Liver (tissue), 9 donors: ENCODE results near the gene KLHDC7B. TPM values are rescaled to one million over a fixed set of nuclear protein-coding genes. Genes with fewer than 3 reads are reported as not detected.

Experiments
- DNase-seq: peaks from one replicate; pipeline ENCODE4 v3.0.0-alpha.2; 2017; ENCODE audit warnings: low spot score
- H3K27ac ChIP-seq, 2 donors: one replicate each; pipeline ENCODE4 v1.7.0; 2013; ENCODE audit warnings: inconsistent platforms in 2 of 2, low read length in 2 of 2, control low read depth in 1 of 2, low read depth in 1 of 2, mild to moderate bottlenecking in 1 of 2
- H3K27me3 ChIP-seq, 4 donors: one replicate each; pipeline versions ENCODE4 v1.6.1 to v1.7.0; 2013; ENCODE audit warnings: low read length in 3 of 4, inconsistent platforms in 1 of 4, mild to moderate bottlenecking in 1 of 4, moderate library complexity in 1 of 4; ENCODE audit not compliant: control insufficient read depth in 4 of 4, insufficient read depth in 4 of 4
- H3K36me3 ChIP-seq, 4 donors: one replicate each; pipeline versions ENCODE4 v1.6.1 to v1.7.0; 2013; ENCODE audit warnings: low read length in 3 of 4, mild to moderate bottlenecking in 3 of 4, low read depth in 1 of 4, moderate library complexity in 1 of 4; ENCODE audit not compliant: control insufficient read depth in 4 of 4, insufficient read depth in 3 of 4
- H3K4me1 ChIP-seq, 4 donors: one replicate each; pipeline versions ENCODE4 v1.6.1 to v1.7.0; 2013; ENCODE audit warnings: low read length in 3 of 4, mild to moderate bottlenecking in 3 of 4, moderate library complexity in 1 of 4; ENCODE audit not compliant: control insufficient read depth in 4 of 4, insufficient read depth in 4 of 4
- H3K4me3 ChIP-seq, 3 donors: one replicate each; pipeline versions ENCODE4 v1.6.1 to v1.7.0; 2013; ENCODE audit warnings: low read length in 3 of 3, control low read depth in 1 of 3, low read depth in 1 of 3, mild to moderate bottlenecking in 1 of 3
- H3K9ac ChIP-seq, 2 donors: one replicate each; pipeline ENCODE4 v1.7.0; 2013; ENCODE audit warnings: low read length in 2 of 2, mild to moderate bottlenecking in 2 of 2, moderate library complexity in 2 of 2, control low read depth in 1 of 2, low read depth in 1 of 2
- H3K9me3 ChIP-seq, 4 donors: one replicate each; pipeline versions ENCODE4 v1.6.1 to v1.7.0; 2013; ENCODE audit warnings: low read length in 3 of 4; ENCODE audit not compliant: control insufficient read depth in 4 of 4
- EGR1 ChIP-seq, 2 donors: IDR thresholded peaks; 2 replicates each; pipeline ENCODE4 v1.6.1; 2016 to 2018; ENCODE audit warnings: antibody characterized with exemption in 2 of 2, low read depth in 2 of 2
- FOXA1 ChIP-seq: IDR thresholded peaks from 2 replicates; pipeline ENCODE4 v1.6.1; 2016; ENCODE audit warnings: antibody characterized with exemption
- FOXA2 ChIP-seq: IDR thresholded peaks from 2 replicates; pipeline ENCODE4 v1.6.1; 2016; ENCODE audit warnings: antibody characterized with exemption
- GABPA ChIP-seq, 2 donors: IDR thresholded peaks in 1 of 2; conservative IDR thresholded peaks in 1 of 2; 2 replicates each; pipeline ENCODE4 v1.6.1; 2016; ENCODE audit warnings: antibody characterized with exemption in 2 of 2, mild to moderate bottlenecking in 1 of 2, moderate library complexity in 1 of 2
- HNF4A ChIP-seq, 2 donors: conservative IDR thresholded peaks; 2 replicates each; pipeline ENCODE4 v1.6.1; 2016; ENCODE audit warnings: antibody characterized with exemption in 2 of 2, mild to moderate bottlenecking in 2 of 2
- HNF4G ChIP-seq: IDR thresholded peaks from 2 replicates; pipeline ENCODE4 v1.6.1; 2016; ENCODE audit warnings: antibody characterized with exemption
- JUND ChIP-seq, 2 donors: IDR thresholded peaks; 2 replicates each; pipeline ENCODE4 v1.6.1; 2016; ENCODE audit warnings: antibody characterized with exemption in 2 of 2
- NR2F2 ChIP-seq: IDR thresholded peaks from 2 replicates; pipeline ENCODE4 v1.6.1; 2016; ENCODE audit warnings: antibody characterized with exemption
- RAD21 ChIP-seq, 2 donors: IDR thresholded peaks; 2 replicates each; pipeline ENCODE4 v1.6.1; 2016; ENCODE audit warnings: antibody characterized with exemption in 2 of 2, mild to moderate bottlenecking in 2 of 2
- RXRA ChIP-seq, 2 donors: IDR thresholded peaks; 2 replicates each; pipeline ENCODE4 v1.6.1; 2017 to 2018; ENCODE audit warnings: antibody characterized with exemption in 2 of 2, mild to moderate bottlenecking in 1 of 2
- SP1 ChIP-seq: IDR thresholded peaks from 2 replicates; pipeline ENCODE4 v1.6.1; 2018; ENCODE audit warnings: antibody characterized with exemption, mild to moderate bottlenecking
- TAF1 ChIP-seq: conservative IDR thresholded peaks from 2 replicates; pipeline ENCODE4 v1.6.1; 2016; ENCODE audit warnings: antibody characterized with exemption, mild to moderate bottlenecking
- YY1 ChIP-seq: IDR thresholded peaks from 2 replicates; pipeline ENCODE4 v1.6.1; 2016; ENCODE audit warnings: antibody characterized with exemption, mild to moderate bottlenecking
- WGBS: extraction: QIAGEN DNeasy Blood & Tissue Kit; methylation state at CpG from one replicate; pipeline ENCODE4 v1.1.7; 2013; 5-methylcytosine and 5-hydroxymethylcytosine counted together
- polyA plus RNA-seq, 2 donors: library from polyadenylated mRNA; stranded (reverse) in 1 of 2; unstranded in 1 of 2; fragments of 200-250 nt in 1 of 2; fragments of >200 nt in 1 of 2; fragmentation: Nextera tagmentation in 1 of 2; extraction: Ambion mirVana in 1 of 2; gene quantifications; one replicate each; pipeline versions ENCODE4 v1.2.1 to v1.2.3, GENCODE V29; 2013 to 2015
- total RNA-seq, 2 donors: library from RNA; depleted of rRNA; stranded (reverse); fragments of >200 nt; gene quantifications; one replicate each; pipeline ENCODE4 v1.2.3, GENCODE V29; 2014
- TF ChIP-seq, protein P1 (sequence below): fragments of 150-350 bp; IDR thresholded peaks from 2 replicates; pipeline ENCODE4 v1.5.1; 2017; ENCODE audit warnings: improper control_type of control experiment, low read depth, low read length; ENCODE audit not compliant: missing input control
- TF ChIP-seq, protein P2 (sequence below): IDR thresholded peaks from 2 replicates; pipeline ENCODE4 v1.6.1; 2016; ENCODE audit warnings: antibody characterized with exemption
- TF ChIP-seq, protein P3 (sequence below): IDR thresholded peaks from 2 replicates; pipeline ENCODE4 v1.6.1; 2016; ENCODE audit warnings: antibody characterized with exemption
- TF ChIP-seq, protein P4 (sequence below): IDR thresholded peaks from 2 replicates; pipeline ENCODE4 v1.6.1; 2016; ENCODE audit warnings: antibody characterized with exemption, mild to moderate bottlenecking
- TF ChIP-seq, protein P5 (sequence below): IDR thresholded peaks from 2 replicates; pipeline ENCODE4 v1.6.1; 2016; ENCODE audit warnings: antibody characterized with exemption
- donor health status: healthy.
- donor health status: healthy.
- donor health status: healthy.
- donor health status: healthy.
- donor health status: healthy.

The KLHDC7B gene
- total and polyA plus RNA-seq, 4 donors = 0.08 to 0.16 (median 0.08) TPM; not detected in 1

DNA sequence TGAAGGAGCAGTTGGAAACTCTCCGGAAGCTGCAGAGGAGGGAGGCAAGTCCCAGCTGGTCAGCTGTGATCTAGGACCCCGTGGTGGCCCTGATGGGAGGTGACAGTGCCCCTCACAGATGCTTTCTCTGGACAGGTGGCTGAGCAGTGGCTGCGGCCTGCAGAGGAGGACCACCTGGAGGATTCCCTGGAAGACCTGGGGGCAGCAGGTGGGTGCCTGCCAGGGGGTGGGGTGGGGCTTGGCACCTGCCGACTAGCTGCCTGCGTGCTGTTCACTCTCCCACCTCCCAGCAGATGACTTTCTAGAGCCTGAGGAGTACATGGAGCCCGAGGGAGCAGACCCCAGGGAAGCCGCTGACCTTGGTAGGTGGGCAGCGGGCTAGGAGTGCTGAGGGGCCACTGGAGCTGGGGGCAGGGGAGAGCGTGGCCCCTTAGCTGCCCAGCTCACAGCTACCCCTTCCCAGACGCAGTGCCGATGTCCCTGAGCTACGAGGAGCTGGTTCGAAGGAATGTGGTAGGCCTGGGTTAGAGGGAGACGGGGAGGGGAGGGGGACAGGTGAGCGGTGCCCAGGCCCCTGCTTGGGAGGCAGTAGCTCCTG, 23.4 kb upstream of the KLHDC7B start:
- Histone ChIP-seq H3K27me3 (no peaks in the 10 kb centered on the region), H3K36me3 (peaks cover 9 to 52% (median 19%) of the 10 kb centered on the region in 4 donors)
- 96% methylated on average over 15 of the region's 15 CpGs for WGBS

More for the DNA sequence above, 23.4 kb upstream of the KLHDC7B start:
- Histone ChIP-seq H3K27ac (no peak overlapping the region), H3K4me3 (no peak overlapping the region), H3K4me1 (peaks cover 10 to 36% (median 22%) of the 10 kb centered on the region in 4 donors), H3K9me3 (no peaks in the 10 kb centered on the region), H3K9ac (no peak overlapping the region)
- TF ChIP-seq EGR1 (IDR thresholded peaks at IDR 0.05; ENCODE audit: low read depth in 2 of 2) (no peak), SP1 (no peak), FOXA1 (no peak), HNF4G (no peak), GABPA (IDR thresholded peaks at IDR 0.05 in 1 of 2, conservative IDR thresholded peaks at IDR 0.05 in 1 of 2) (no peak), NR2F2 (no peak), JUND (IDR thresholded peaks at IDR 0.05) (no peak), RXRA (IDR thresholded peaks at IDR 0.05) (no peak), TAF1 (no peak), YY1 (no peak), FOXA2 (no peak), HNF4A (conservative IDR thresholded peaks at IDR 0.05) (no peak), RAD21 (IDR thresholded peaks at IDR 0.05) (no peak)
- TF ChIP-seq, protein P1, sequence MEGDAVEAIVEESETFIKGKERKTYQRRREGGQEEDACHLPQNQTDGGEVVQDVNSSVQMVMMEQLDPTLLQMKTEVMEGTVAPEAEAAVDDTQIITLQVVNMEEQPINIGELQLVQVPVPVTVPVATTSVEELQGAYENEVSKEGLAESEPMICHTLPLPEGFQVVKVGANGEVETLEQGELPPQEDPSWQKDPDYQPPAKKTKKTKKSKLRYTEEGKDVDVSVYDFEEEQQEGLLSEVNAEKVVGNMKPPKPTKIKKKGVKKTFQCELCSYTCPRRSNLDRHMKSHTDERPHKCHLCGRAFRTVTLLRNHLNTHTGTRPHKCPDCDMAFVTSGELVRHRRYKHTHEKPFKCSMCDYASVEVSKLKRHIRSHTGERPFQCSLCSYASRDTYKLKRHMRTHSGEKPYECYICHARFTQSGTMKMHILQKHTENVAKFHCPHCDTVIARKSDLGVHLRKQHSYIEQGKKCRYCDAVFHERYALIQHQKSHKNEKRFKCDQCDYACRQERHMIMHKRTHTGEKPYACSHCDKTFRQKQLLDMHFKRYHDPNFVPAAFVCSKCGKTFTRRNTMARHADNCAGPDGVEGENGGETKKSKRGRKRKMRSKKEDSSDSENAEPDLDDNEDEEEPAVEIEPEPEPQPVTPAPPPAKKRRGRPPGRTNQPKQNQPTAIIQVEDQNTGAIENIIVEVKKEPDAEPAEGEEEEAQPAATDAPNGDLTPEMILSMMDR = no peak
- TF ChIP-seq, protein P2, sequence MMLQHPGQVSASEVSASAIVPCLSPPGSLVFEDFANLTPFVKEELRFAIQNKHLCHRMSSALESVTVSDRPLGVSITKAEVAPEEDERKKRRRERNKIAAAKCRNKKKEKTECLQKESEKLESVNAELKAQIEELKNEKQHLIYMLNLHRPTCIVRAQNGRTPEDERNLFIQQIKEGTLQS = no peak
- TF ChIP-seq, protein P3, sequence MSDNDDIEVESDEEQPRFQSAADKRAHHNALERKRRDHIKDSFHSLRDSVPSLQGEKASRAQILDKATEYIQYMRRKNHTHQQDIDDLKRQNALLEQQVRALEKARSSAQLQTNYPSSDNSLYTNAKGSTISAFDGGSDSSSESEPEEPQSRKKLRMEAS = no peak
- TF ChIP-seq, protein P4, sequence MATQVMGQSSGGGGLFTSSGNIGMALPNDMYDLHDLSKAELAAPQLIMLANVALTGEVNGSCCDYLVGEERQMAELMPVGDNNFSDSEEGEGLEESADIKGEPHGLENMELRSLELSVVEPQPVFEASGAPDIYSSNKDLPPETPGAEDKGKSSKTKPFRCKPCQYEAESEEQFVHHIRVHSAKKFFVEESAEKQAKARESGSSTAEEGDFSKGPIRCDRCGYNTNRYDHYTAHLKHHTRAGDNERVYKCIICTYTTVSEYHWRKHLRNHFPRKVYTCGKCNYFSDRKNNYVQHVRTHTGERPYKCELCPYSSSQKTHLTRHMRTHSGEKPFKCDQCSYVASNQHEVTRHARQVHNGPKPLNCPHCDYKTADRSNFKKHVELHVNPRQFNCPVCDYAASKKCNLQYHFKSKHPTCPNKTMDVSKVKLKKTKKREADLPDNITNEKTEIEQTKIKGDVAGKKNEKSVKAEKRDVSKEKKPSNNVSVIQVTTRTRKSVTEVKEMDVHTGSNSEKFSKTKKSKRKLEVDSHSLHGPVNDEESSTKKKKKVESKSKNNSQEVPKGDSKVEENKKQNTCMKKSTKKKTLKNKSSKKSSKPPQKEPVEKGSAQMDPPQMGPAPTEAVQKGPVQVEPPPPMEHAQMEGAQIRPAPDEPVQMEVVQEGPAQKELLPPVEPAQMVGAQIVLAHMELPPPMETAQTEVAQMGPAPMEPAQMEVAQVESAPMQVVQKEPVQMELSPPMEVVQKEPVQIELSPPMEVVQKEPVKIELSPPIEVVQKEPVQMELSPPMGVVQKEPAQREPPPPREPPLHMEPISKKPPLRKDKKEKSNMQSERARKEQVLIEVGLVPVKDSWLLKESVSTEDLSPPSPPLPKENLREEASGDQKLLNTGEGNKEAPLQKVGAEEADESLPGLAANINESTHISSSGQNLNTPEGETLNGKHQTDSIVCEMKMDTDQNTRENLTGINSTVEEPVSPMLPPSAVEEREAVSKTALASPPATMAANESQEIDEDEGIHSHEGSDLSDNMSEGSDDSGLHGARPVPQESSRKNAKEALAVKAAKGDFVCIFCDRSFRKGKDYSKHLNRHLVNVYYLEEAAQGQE = no peak
- TF ChIP-seq, protein P5, sequence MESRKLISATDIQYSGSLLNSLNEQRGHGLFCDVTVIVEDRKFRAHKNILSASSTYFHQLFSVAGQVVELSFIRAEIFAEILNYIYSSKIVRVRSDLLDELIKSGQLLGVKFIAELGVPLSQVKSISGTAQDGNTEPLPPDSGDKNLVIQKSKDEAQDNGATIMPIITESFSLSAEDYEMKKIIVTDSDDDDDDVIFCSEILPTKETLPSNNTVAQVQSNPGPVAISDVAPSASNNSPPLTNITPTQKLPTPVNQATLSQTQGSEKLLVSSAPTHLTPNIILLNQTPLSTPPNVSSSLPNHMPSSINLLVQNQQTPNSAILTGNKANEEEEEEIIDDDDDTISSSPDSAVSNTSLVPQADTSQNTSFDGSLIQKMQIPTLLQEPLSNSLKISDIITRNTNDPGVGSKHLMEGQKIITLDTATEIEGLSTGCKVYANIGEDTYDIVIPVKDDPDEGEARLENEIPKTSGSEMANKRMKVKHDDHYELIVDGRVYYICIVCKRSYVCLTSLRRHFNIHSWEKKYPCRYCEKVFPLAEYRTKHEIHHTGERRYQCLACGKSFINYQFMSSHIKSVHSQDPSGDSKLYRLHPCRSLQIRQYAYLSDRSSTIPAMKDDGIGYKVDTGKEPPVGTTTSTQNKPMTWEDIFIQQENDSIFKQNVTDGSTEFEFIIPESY = no peak
- no peak for DNase-seq
